NAMALWA (cell line): ENCODE data around the gene APOO.
A peak's percentile ranks its signal among the peaks of the same experiment; 100 is the strongest.

ENCODE experiments used
- DNase-seq: peaks from one replicate; pipeline ENCODE4 v3.0.0-alpha.2; 2015; ENCODE audit warnings: low spot score

APOO gene

DNA sequence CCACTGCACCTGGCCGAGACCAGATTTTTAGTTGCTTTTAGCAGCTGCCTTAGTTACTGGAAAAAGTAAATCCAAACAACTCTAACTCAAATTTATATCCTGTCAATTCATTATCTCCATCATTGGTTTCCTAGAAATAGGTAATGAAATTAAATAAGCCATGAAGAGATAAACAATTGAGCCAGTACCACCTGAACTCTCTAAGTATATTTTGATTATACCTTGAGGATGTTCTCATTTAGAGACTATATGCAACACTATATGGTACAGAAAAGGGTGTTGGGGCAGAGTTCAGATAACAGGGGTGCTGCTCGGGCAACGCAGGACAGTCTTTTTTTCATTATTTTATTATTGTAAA, 89.8 kb downstream of the APOO start:
- no peak for DNase-seq

DNA sequence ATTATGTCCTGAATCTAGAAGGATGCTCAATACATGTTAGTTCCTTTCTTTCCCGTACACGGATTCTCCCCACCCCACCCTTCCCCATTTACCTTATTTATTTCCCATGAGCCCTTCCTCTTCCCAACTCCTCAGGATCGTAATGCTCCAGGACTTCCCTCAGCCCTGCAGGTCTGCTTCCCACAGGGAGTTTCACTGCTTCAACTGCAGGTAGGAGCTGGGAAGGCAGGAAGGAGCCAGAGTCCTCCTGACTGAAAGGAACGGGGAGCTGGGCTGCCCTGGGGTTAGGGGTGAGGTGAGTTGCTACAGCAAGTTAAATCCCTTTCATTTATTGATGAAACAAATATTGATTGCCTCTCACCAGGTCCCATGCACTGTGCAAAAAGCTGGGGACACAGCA, 91.6 kb downstream of the APOO start:
- DNase-seq = no peak

DNA sequence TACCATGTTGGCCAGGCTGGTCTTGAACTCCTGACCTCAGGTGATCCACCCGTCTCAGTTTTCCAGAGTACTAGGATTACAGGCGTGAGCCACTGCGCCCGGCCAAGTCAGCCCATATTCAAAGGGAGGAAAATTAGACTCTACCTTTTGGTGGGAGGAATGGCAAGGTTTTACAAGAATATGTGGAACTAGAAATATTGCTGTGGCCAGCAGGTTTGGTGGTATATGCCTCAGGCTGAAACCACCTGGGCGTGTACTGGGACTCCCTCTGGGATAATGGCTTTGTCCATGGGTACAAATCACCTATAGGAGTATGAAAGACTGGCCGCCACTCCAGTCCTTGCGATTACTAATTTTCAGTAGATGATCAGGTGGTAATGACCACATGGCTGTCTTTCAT, 92.4 kb downstream of the APOO start:
- DNase-seq = no peak

DNA sequence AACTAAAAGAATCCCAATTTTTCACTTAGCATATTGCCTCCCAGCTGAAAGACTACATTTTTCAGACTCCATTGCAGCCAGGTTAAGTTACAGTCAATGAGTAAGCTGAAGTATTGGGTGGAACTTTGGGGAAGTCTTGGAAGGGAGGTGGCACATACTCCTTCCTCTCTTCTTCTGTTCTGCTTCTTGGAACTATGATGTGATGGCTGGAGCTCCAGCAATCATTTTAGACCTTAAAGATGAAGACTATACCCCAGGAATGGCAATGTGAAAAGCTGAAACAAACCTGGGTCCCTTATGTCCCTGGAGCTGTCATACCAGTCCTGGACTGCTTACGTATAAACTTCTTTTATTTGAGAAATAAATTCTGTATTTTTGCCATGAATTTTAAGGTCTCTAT, 93.9 kb downstream of the APOO start:
- no peak for DNase-seq

DNA sequence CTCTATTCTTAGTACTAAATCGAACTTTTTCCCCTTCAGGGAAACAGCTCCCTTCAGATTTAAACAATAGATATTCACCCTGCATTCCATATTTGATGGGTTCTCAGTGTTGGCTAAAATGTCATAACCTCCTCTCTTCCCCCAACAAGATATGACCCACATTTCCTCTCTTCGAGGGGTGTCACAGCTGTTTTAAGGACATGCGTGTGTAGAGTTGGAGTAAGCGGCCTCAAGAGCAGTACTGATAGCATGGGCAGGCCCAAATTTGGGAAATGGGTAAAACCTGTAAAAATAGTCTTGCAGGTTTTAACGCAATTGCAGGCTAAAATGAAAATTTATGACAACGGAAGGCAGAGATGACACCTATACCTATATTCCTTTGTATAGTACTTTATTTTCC, 96.1 kb downstream of the APOO start:
- DNase-seq = no peak

DNA sequence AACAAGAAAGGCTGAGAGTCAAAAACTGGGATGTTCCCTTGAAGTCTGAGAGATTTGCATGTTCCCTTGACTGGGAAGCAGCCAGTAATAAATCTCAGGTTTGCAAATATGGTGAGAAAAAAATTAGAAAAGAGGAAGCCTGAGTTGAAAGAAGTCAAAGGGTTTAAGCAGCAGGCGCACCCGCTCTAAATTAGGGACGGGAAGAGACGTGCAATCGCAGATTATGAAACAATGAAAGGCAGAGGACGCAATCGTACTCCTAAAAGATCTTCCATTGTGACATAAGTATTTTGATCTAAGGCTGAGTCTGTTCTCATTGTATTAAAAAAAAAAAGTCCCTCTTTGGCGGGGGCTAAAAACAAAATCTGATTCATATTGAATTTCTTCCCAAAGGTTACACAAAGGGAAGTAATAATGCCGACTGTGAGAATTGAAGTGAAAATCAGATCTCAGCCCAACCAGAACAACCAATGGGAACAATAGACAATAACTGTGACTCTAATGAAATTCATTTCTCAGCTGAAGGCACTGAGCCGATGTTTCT, 96.6 kb downstream of the APOO start:
- DNase-seq = no peak

DNA sequence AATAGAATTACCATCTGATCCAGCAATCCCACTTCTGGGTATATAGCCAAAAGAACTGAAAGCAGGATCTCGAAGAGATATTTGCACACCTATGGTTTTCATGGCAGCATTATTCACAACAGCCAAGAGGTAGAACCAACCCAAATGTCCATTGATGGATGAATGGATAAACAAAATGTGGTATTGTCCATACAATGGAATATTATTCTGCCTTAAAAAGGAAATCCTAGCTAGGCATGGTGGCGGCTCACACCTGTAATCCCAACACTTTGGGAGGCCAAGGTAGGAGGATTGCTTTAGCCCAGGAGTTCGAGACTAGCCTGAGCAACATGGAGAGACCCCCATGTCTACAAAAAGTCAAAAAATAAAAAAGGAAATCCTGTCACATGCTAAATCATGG, 97.5 kb downstream of the APOO start:
- DNase-seq = no peak

DNA sequence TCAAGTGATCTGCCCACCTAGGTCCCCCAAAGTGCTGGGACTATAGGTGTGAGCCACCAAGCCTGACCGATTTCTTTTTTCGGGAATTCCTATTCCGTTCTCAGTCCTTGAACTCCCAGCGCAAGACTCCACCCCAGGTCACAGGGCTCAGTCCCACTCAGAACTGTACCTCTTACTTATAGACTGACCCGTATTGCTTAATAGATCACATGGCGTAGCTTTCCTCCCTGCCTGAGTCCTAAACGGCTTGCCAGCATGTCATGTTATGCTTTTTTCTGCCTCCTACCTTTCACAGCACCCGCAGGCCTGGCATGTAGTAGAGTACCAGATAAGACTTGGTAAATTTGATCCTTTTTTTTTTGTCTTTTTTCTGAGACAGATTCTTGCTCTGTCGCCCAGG, 102.3 kb downstream of the APOO start:
- DNase-seq = no peak

DNA sequence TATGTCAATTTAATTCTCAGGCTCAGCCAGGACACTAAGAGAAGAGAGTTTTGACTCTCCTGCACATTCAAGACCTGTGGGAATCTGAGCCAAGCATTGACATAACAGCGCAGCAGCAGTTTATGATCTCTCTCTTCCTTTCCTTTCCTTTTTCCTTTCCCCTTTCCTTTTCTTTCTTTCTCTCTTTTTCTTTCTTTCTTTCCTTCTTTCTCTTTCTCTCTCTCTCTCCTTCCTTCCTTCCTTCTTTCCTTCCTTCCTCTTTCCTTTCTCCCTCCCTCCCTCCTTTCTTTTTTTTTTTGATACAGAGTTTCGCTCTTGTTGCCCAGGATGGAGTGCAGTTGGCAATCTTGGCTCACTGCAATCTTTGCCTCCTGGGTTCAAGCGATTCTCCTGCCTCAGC, 103.2 kb downstream of the APOO start:
- DNase-seq = no peak

DNA sequence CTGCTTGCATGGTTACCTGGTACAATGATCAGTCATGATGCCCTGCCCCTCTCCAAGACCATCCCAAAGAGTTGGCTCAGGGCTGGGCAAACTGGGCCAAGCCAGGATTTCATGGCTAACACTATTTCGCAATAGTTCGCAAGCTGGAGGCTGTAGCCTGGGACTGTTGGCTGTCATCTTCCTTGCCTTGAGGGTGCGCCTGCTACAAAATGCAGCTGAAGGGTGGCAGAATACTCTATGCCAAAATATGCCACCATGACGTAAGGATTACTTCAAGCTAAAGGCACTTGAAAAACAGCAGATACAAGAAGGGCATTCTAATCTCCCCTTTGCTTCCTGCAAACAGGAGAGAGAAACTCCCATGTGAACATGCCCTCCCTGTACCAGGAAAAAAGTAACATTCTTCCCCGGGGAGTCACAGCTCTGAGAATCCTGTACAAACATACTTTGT, 103.8 kb downstream of the APOO start:
- no peak for DNase-seq

DNA sequence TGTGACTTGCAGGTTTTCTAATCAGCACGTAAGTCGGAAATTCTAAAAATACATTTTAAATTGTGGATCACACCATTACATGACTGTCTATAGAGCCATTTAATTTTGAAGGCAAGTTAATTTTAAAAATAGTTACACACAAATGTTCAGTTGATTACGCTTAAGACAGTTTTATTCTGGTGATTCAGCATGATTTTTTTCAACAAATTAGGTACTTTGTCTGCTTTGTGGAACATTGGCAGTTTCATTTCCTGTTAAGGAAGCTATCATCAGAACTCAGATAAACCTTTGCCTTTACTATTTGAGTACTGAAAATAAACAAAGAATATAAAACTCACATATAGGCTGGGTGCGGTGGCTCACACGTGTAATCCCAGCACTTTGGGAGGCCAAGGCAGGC, 105.3 kb downstream of the APOO start:
- DNase-seq = peak; percentile 29

DNA sequence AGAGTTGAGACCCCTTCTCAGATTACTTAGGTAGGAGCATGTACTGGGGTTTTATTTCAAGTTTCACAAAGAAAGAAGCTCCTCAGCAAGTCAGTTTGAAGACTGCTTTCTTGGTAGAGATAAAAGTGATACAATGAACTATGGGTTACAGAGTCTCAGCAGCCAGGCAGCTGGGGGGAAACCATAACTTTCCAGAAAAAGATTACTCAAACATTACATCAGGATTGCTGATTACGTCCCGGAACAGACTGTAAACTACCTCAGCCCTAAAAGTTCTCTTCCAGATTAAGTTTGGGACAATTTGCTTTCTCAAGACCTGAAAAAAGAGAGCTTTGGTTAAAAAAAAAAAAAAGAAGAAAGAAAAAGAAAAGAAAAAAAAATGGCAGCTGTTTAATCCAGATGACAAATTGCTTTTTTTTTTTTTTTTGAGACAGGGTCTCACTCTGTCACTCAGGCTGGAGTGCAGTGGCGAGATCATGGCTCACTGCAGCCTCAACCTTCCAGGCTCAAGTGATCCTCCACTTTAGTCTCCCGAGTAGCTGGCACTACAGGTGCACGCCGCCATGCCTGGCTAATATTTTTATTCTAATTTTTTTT, 108.2 kb downstream of the APOO start:
- DNase-seq = no peak

DNA sequence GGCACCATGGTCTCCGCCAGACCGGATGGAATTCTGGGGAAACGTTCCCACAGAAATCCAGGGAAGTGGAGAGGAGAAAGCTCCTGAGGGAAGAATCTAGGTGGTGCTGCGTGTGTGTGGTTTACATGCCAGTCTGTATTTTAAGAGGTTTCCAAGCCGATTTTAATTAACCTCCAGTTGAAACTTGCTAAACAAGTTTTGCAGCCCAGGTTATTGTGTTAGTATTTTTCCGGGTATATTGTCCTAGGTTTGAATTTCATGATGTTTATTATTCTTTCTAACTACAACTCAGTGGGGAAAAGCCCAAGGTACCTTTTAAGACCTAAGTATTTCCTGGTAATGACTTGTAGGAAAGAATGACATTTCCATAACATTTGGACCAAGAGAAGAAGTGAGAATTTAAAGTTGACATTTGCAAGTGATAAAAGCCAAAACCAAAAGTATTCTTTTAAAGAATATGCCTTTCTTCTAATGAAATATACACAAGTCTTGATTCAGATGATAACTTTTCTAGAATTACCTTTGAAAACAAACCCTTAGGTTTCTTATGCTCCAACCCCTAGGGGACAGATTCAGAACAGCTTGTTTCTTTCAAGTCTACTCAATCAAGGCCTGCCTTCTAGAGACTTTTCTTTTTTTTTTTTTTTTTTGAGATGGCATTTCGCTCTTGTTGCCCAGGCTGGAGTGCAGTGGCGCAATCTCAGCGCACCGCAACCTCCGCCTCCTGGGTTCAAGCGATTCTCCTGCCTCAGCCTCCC, 110.2 kb downstream of the APOO start:
- DNase-seq = no peak

DNA sequence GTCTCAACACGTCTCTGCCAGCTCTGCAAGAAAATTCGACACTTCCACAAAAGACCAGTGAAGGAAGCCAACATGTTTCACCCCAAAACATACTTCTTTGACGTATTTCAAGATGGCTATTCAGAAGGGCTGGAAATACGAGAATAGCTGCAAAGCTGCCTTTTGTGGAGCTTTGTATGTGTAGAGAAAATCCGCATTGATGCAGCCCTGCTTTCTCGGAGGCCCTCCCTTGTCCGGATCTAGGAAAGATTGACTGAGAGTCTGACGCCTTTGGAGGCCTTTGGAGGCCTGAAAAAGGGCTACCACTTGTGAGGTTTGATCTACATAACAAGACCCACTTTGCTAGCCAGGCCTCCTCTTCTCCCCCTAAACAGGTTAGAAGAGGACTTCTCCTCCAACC, 112.5 kb downstream of the APOO start:
- DNase-seq = no peak

DNA sequence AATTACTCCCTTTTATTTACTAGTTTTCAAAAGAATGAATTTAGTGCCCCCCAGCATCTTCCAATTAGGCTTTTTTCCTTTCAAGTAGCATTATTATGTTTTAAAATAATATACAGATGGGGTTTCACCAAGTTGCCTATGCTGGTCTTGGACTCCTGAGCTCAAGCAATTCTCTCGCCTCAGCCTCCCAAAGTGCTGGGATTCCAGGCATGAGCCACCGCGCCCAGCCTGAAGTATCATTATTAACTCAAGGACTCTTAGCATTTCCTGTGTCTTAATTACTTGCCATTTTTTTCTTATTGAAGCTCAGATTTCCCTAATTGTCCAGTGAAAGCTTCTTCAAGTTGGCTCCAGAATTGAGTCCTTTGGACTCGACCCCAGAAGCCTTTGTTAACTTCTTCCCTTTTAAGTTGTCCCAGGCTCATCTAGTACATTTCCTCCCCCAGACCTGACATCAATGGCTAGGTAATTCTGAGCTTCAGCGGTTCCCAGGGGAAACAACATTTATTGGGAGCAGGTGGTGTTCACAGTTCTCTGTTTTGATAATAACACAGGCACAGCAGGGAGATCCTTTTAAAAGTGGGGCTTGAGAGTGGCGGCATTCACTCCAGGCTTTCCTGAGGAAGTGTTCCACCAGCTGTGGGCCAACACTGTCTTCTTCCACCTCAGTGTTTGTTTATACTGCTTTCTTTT, 114.7 kb downstream of the APOO start:
- DNase-seq = no peak

DNA sequence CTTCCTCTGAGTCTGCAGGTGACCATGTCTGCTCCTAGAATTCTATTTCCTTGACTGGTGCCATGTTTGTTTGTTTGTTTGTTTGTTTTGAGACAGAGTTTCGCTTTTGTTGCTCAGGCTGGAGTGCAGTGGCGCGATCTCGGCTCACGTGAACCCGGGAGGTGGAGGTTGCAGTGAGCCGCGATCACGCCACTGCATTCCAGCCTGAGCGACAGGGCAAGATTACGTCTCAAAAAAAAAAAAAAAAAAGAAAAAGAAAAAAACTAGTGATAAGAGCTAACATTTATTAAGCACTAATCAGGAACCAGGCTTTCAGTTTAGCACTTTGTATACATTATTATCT, 117.6 kb downstream of the APOO start:
- no peak for DNase-seq

DNA sequence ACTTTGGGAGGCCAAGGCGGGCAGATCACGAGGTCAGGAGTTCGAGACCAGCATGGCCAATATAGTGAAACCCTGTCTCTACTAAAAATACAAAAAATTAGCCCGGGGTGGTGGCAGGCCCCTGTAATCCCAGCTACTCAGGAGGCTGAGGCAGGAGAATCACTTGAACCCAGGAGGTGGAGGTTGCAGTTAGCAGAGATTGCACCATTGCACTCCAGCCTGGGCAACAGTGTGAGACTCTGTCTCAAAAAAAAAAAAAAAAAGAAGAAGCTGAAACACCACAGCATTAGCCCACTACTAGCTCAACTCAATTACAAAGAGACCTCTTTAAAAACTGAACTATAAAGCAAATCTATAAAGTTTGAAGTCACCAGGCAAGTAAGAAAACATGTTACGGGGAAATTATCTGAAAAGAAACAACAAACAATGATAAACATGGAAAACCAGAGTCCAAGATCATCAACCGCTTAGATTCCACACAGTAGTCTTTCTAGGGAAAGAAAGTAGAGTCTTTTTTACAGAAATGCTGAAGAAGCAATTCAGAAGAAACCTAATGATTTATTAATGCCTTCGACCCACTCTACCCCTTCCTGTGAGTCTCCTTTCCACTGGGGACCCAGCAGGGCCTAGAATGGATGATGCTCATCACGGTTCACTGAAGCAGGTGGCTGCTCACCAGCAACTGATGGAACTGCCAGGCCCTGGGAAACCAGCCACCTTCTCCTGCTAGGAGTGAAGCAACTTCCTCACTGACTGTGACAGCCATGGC, 118.2 kb downstream of the APOO start:
- no peak for DNase-seq

DNA sequence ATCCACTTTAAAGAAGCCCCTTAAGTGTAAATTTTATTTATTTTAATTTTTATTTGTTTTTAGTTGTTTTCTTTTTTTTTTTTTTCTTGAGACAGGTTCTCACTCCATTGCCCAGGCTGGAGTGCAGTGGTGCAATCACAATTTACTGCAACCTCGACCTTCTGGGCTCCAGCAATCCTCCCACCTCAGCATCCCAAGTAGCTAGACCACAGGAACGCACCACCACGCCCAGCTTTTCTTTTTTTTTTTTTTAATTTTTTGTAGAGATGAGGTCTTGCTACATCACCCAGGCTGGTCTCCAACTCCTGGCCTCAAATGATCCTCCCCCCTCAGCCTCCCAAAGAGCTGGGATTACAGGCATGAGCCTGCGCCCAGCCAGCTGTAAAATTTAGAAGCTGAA, 118.8 kb downstream of the APOO start:
- no peak for DNase-seq

DNA sequence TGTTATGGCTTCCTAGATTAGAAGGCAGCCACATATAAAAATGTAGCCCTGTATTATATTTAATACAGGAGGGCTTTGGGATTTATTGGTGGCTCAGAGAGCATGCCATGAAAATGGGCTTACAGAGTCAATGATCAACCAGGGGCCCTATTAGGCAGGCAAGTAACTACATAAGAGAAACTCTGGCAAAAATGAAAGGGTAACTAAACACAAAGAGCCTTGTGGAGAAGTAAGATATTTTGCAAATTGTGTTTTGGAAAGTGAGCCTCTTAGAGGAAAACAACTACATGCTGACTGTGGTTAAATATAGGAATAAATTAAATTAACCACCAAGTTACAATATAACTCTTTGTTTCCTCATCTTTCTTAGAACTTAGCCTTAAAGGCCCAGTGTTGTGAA, 119.2 kb downstream of the APOO start:
- no peak for DNase-seq

DNA sequence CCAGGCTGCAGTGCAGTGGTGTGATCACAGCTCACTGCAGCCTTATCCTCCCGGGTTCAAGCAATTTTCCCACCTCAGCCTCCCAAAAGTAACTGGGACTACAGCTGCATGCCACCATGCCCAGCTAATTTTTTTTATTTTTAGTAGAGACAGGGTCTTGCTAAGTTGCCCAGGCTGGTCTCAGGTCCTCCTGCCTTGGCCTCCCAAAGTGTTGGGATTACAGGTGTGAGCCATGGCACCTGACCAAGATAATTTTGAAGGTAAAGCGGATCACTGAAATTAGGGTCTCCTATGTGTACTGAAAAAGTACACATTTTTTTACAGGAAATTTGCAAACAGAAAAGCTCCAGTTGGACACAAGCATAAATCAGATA, 120.0 kb downstream of the APOO start:
- no peak for DNase-seq

DNA sequence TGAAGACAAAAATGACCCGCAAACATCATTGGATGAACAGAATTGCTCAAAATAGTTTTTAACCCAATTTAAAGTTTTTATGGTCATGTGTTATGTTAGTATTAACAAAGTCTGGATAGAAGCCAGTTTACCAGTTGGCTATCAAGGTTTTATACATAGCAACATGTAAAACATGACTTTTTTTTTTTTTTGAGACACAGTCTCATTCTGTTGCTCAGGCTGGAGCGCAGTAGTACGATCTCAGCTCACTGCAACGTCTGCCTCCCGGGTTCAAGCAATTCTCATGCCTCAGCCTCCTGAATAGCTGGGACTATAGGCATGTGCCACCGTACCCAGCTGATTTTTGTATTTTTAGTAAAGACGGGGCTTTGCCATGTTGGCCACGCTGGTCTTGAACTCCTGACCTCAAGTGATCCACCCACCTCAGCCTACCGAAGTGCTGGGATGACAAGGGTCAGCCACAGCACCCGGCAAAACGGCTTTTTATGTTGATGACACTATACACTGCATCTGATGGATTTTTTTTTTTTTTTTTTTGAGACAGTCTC, 121.4 kb downstream of the APOO start:
- DNase-seq = no peak

DNA sequence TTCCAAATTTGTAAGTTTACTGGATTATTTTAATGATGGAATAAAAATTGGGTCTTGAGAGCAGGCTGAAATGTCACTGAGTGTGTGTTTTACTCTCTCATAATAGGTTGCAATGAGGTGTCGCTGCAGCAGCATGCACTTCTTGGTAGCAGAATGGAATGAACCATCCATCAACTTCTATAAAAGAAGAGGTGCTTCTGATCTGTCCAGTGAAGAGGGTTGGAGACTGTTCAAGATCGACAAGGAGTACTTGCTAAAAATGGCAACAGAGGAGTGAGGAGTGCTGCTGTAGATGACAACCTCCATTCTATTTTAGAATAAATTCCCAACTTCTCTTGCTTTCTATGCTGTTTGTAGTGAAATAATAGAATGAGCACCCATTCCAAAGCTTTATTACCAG, 122.2 kb downstream of the APOO start:
- no peak for DNase-seq
